H9 (cell line): Measurements from ENCODE around the gene TFB1M. TPM values are rescaled to one million over a fixed set of nuclear protein-coding genes. Genes with fewer than 3 reads are reported as not detected.

ENCODE experiments used
- DNase-seq: peaks from one replicate; pipeline ENCODE4 v3.0.0-alpha.2; 2017
- H2AFZ ChIP-seq: one replicate; pipeline ENCODE4 v1.6.1; 2013; ENCODE audit warnings: mild to moderate bottlenecking, low read length, control low read depth, moderate library complexity
- H2AK5ac ChIP-seq: 2 replicates; pipeline ENCODE4 v1.6.1; 2013; ENCODE audit warnings: low read length, control low read depth, mixed read lengths; ENCODE audit not compliant: insufficient read length
- H2BK120ac ChIP-seq: one replicate; pipeline ENCODE4 v1.6.1; 2013; ENCODE audit warnings: low read depth, mild to moderate bottlenecking, low read length, control low read depth, inconsistent platforms; ENCODE audit not compliant: poor library complexity, severe bottlenecking
- H2BK12ac ChIP-seq: 2 replicates; pipeline ENCODE4 v1.6.1; 2013; ENCODE audit warnings: low read length, control low read depth, mixed read lengths, low read depth; ENCODE audit not compliant: insufficient read length
- H2BK15ac ChIP-seq: 2 replicates; pipeline ENCODE4 v1.6.1; 2013; ENCODE audit warnings: low read depth, low read length, control low read depth
- H2BK20ac ChIP-seq: one replicate; pipeline ENCODE4 v1.6.1; 2013; ENCODE audit warnings: low read depth, mild to moderate bottlenecking, low read length, control low read depth, inconsistent platforms; ENCODE audit not compliant: poor library complexity, severe bottlenecking
- H2BK5ac ChIP-seq: 2 replicates; pipeline ENCODE4 v1.6.1; 2013; ENCODE audit warnings: low read length, control low read depth, mixed read lengths; ENCODE audit not compliant: insufficient read length
- H3K14ac ChIP-seq: 2 replicates; pipeline ENCODE4 v1.6.1; 2013; ENCODE audit warnings: low read length, control low read depth; ENCODE audit not compliant: insufficient read depth
- H3K18ac ChIP-seq: 2 replicates; pipeline ENCODE4 v1.6.1; 2013; ENCODE audit warnings: low read depth, mild to moderate bottlenecking, mixed read lengths, low read length, control low read depth; ENCODE audit not compliant: insufficient read length
- H3K23ac ChIP-seq: 2 replicates; pipeline ENCODE4 v1.6.1; 2013; ENCODE audit warnings: low read length, control low read depth, mixed read lengths, low read depth; ENCODE audit not compliant: insufficient read length
- H3K23me2 ChIP-seq: 2 replicates; pipeline ENCODE4 v1.6.1; 2013; ENCODE audit warnings: low read depth, mild to moderate bottlenecking, mixed read lengths, low read length, control low read depth; ENCODE audit not compliant: insufficient read length, poor library complexity, severe bottlenecking
- H3K27ac ChIP-seq: 2 replicates; pipeline ENCODE4 v1.5.1; 2013; ENCODE audit warnings: low read length, control low read depth, mixed read lengths, low read depth; ENCODE audit not compliant: insufficient read length
- H3K27me3 ChIP-seq: 2 replicates; pipeline ENCODE4 v1.6.1; 2013; ENCODE audit warnings: low read length, control low read depth, inconsistent platforms; ENCODE audit not compliant: insufficient read depth
- H3K4ac ChIP-seq: 2 replicates; pipeline ENCODE4 v1.6.1; 2013; ENCODE audit warnings: low read depth, mild to moderate bottlenecking, control low read depth, inconsistent platforms, low read length, moderate library complexity
- H3K4me1 ChIP-seq: 2 replicates; pipeline ENCODE4 v1.6.1; 2013; ENCODE audit warnings: low read length, control low read depth, inconsistent platforms; ENCODE audit not compliant: insufficient read depth
- H3K4me2 ChIP-seq: 2 replicates; pipeline ENCODE4 v1.6.1; 2013; ENCODE audit warnings: low read length, control low read depth, mixed read lengths; ENCODE audit not compliant: insufficient read length, insufficient read depth
- H3K56ac ChIP-seq: 2 replicates; pipeline ENCODE4 v1.6.1; 2013; ENCODE audit warnings: low read depth, mild to moderate bottlenecking, mixed read lengths, low read length, control low read depth; ENCODE audit not compliant: insufficient read length
- H3K79me1 ChIP-seq: 2 replicates; pipeline ENCODE4 v1.6.1; 2013; ENCODE audit warnings: low read depth, mild to moderate bottlenecking, moderate library complexity, low read length, control low read depth, inconsistent platforms; ENCODE audit not compliant: insufficient read depth, poor library complexity, severe bottlenecking
- H3K79me2 ChIP-seq: 2 replicates; pipeline ENCODE4 v1.6.1; 2013; ENCODE audit warnings: low read length, control low read depth, inconsistent platforms; ENCODE audit not compliant: insufficient read depth
- H3K9ac ChIP-seq: 2 replicates; pipeline ENCODE4 v1.6.1; 2013; ENCODE audit warnings: low read length, control low read depth, mixed read lengths; ENCODE audit not compliant: insufficient read length; ENCODE audit errors: extremely low read depth
- H3K9me3 ChIP-seq: one replicate; pipeline ENCODE4 v1.6.1; 2013; ENCODE audit warnings: low read depth, low read length, inconsistent platforms; ENCODE audit not compliant: control insufficient read depth
- H3T11ph ChIP-seq: one replicate; pipeline ENCODE4 v1.6.1; 2013; ENCODE audit warnings: mild to moderate bottlenecking, low read length, control low read depth, inconsistent platforms
- H4K20me1 ChIP-seq: one replicate; pipeline ENCODE4 v1.6.1; 2013; ENCODE audit not compliant: control insufficient read depth, insufficient read length, insufficient read depth
- H4K5ac ChIP-seq: 2 replicates; pipeline ENCODE4 v1.6.1; 2013; ENCODE audit warnings: low read depth, mild to moderate bottlenecking, mixed read lengths, low read length, control low read depth; ENCODE audit not compliant: insufficient read length
- H4K8ac ChIP-seq: replicated peaks from 2 replicates; pipeline ENCODE4 v1.6.1; 2013; ENCODE audit warnings: low read length, control low read depth, mixed read lengths, low read depth; ENCODE audit not compliant: insufficient read length
- H4K91ac ChIP-seq: 2 replicates; pipeline ENCODE4 v1.6.1; 2013; ENCODE audit warnings: low read depth, mild to moderate bottlenecking, moderate library complexity, mixed read lengths, low read length, control low read depth; ENCODE audit not compliant: insufficient read length
- H3K27ac Mint-ChIP-seq, 3 experiments: 2 replicates in 2 of 3; 3 replicates in 1 of 3; pipeline ENCODE4 v1.8.0; 2020 to 2021; ENCODE audit warnings: mixed read lengths in 3 of 3, mild to moderate bottlenecking in 1 of 3, moderate library complexity in 1 of 3
- H3K27me3 Mint-ChIP-seq: 2 replicates; pipeline ENCODE4 v1.8.0; 2021; ENCODE audit warnings: low read depth, mild to moderate bottlenecking, moderate library complexity, mixed read lengths
- H3K36me3 Mint-ChIP-seq, 3 experiments: 2 replicates in 2 of 3; 3 replicates in 1 of 3; pipeline ENCODE4 v1.8.0; 2020 to 2021; ENCODE audit warnings: low read depth in 3 of 3, mixed read lengths in 3 of 3; ENCODE audit not compliant: insufficient read depth in 1 of 3
- H3K4me1 Mint-ChIP-seq, 2 experiments: 2 replicates each; pipeline ENCODE4 v1.8.0; 2020; ENCODE audit warnings: mixed read lengths in 2 of 2
- H3K4me3 Mint-ChIP-seq, 2 experiments: 2 replicates in 1 of 2; 3 replicates in 1 of 2; pipeline ENCODE4 v1.8.0; 2020 to 2021; ENCODE audit warnings: mild to moderate bottlenecking in 2 of 2, mixed read lengths in 2 of 2, moderate library complexity in 1 of 2
- H3K9me3 Mint-ChIP-seq, 2 experiments: 2 replicates in 1 of 2; 3 replicates in 1 of 2; pipeline ENCODE4 v1.8.0; 2020; ENCODE audit warnings: mild to moderate bottlenecking in 2 of 2, mixed read lengths in 2 of 2, moderate library complexity in 1 of 2
- CTCF ChIP-seq: fragments of 200-600 bp; sonication (generic); conservative IDR thresholded peaks from 3 replicates; pipeline ENCODE4 v1.8.0; 2021; ENCODE audit warnings: antibody characterized with exemption, mild to moderate bottlenecking
- WGBS: extraction: QIAGEN DNeasy Blood & Tissue Kit; methylation state at CpG from one replicate; pipeline ENCODE4 v1.1.7; 2013; ENCODE audit warnings: missing lambda C conversion rate, low lambda C conversion rate, mixed read lengths; ENCODE audit not compliant: insufficient read length; ENCODE audit errors: extremely low coverage; 5-methylcytosine and 5-hydroxymethylcytosine counted together
- total RNA-seq: library from RNA; stranded (reverse); gene quantifications from 2 replicates; pipeline ENCODE4 v1.2.1, GENCODE V29; 2021

Gene TFB1M
- total RNA-seq, 1 experiment from 2014 or later, result 28.6 TPM

- no peak for TF ChIP-seq CTCF
- Histone ChIP-seq H3K27ac (no peak overlapping the region), H3K56ac (no peak overlapping the region), H3K79me1 (no peaks in the 10 kb centered on the region), H2BK15ac (no peak overlapping the region), H4K20me1 (no peaks in the 10 kb centered on the region), H3T11ph (no peak overlapping the region), H4K91ac (no peak overlapping the region), H2BK12ac (no peak overlapping the region), H2BK5ac (no peak overlapping the region), H3K23me2 (no peaks in the 10 kb centered on the region), H4K8ac (no peak overlapping the region), H3K9me3 (no peaks in the 10 kb centered on the region), H3K9ac (no peak overlapping the region), H2BK120ac (no peak overlapping the region), H3K27me3 (no peaks in the 10 kb centered on the region), H3K14ac (no peak overlapping the region), H2AK5ac (no peak overlapping the region), H3K4ac (no peak overlapping the region), H3K4me1 (0 out of 2 replicates have a peak, but pooled peaks cover 2% of the 10 kb centered on the region), H3K18ac (no peak overlapping the region), H3K79me2 (no peaks in the 10 kb centered on the region), H3K23ac (no peak overlapping the region), H2BK20ac (no peak overlapping the region), H2AFZ (no peak overlapping the region), H3K4me2 (no peak overlapping the region), H4K5ac (no peak overlapping the region)
- WGBS, result no CpG with 5 or more reads among the region's 10 CpGs
- no peak for DNase-seq
- no peaks in the 10 kb centered on the region for H3K27me3 Mint-ChIP-seq
- peaks cover 14 to 61% (median 57%) of the 10 kb centered on the region in 3 experiments; a peak in 6 of 7 replicates for H3K36me3 Mint-ChIP-seq
- H3K27ac Mint-ChIP-seq, result peak overlapping the region in 2 of 3 experiments; percentile 20 to 80; a peak in 3 of 7 replicates
- H3K9me3 Mint-ChIP-seq, result no peaks in the 10 kb centered on the region
- no peak overlapping the region for H3K4me3 Mint-ChIP-seq
- peaks cover 31 to 32% of the 10 kb centered on the region in 2 experiments for H3K4me1 Mint-ChIP-seq
Observed at GRCh38 chr6:155250701-155251381, 63.4 kb downstream of the TFB1M start.
